GM19452 (cell line): ENCODE results near the gene EXD3.
"Not testable (repeated sequence)": the region's sequence is repeated elsewhere in the genome, so short reads cannot be mapped to it uniquely, and the experiment has no call there.

Source experiments
- ATAC-seq: cut with Tn5 transposase; IDR thresholded peaks from one replicate; pipeline ENCODE4 v1.9.1; 2021; ENCODE audit not compliant: unreplicated experiment

Gene EXD3

GRCh38 chr9:137394866-137395665, 27.9 kb downstream of the EXD3 start:
- ATAC-seq, result no peak

GRCh38 chr9:137393176-137394150, 29.5 kb downstream of the EXD3 start:
- ATAC-seq, result no peak

GRCh38 chr9:137392232-137393007, 30.5 kb downstream of the EXD3 start:
- no peak for ATAC-seq

GRCh38 chr9:137391411-137391754, 31.6 kb downstream of the EXD3 start:
- no peak for ATAC-seq

GRCh38 chr9:137390553-137391410, 32.2 kb downstream of the EXD3 start:
- ATAC-seq, result no peak

GRCh38 chr9:137389428-137389746, 33.6 kb downstream of the EXD3 start:
- no peak for ATAC-seq

- no peak for ATAC-seq
Measured at GRCh38 chr9:137388589-137389427, 34.2 kb downstream of the EXD3 start.

- no peak for ATAC-seq
Measured at GRCh38 chr9:137387891-137388560, 34.9 kb downstream of the EXD3 start.

- no peak for ATAC-seq
Measured at GRCh38 chr9:137387114-137387890, 35.7 kb downstream of the EXD3 start.

GRCh38 chr9:137386507-137387113, 36.4 kb downstream of the EXD3 start:
- not testable (repeated sequence) for ATAC-seq

GRCh38 chr9:137385061-137385655, 37.8 kb downstream of the EXD3 start:
- ATAC-seq, result no peak

- ATAC-seq, result no peak
Measured at GRCh38 chr9:137383784-137384756, 38.9 kb downstream of the EXD3 start.

- no peak for ATAC-seq
Measured at GRCh38 chr9:137383081-137383783, 39.7 kb downstream of the EXD3 start.

GRCh38 chr9:137382444-137383080, 40.4 kb downstream of the EXD3 start:
- ATAC-seq, result no peak
